Activated CD4-positive, alpha-beta T cell treated with anti-CD3 and anti-CD28 coated beads, Interleukin-2, amount 50 U/mL, for 24 hours (primary cell): Measurements from ENCODE around the gene OAS1.

Source experiments
- DNase-seq, 2 donors: peaks; one replicate each; pipeline ENCODE4 v3.0.0-alpha.2; 2020; ENCODE audit warnings: low read depth in 1 of 2, low spot score in 1 of 2

OAS1 gene

DNA sequence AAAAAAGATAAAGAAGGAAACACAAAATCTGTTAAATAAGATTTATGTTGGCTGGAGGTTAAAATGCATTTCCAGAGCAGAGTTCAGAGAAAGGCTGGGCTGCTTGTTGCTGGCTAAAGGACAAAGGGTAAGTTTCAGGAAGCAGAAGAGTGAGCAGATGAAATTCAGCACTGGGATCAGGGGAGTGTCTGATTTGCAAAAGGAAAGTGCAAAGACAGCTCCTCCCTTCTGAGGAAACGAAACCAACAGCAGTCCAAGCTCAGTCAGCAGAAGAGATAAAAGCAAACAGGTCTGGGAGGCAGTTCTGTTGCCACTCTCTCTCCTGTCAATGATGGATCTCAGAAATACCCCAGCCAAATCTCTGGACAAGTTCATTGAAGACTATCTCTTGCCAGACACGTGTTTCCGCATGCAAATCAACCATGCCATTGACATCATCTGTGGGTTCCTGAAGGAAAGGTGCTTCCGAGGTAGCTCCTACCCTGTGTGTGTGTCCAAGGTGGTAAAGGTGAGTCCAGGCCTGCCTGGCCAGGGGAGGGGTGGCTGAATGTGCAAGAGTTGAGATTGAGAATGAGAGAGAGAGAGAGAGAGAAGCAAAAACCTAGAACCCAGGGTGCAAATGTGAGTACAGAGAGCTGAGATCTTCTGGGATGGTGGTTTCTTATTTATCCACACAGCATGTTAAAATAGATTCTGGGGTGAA, at the start of gene OAS1:
TSS of gene OAS1 (plus strand) at position 251 of the 703 bp plus-strand sequence. CDS start at position 329, 78 bp downstream.
- peak in 1 of 2 donors; percentile 32 for DNase-seq

DNA sequence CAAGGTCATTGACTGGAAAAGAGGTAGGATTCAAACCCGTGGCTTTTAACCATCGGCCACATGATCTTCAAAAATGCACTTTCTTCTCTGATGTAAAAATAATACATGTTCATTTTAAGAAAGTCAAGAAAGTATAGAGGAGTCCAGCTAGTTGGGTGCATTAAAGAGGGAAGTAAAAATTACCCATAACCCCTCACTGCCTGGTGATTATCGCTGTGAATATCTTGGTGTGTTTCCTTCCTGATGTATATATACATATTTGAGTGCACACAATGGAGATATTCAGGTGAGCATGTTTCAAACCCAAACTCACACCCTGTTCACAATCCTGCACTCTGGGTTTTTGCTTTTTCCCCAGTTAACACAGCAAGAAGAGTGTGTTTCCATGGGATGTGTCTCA, 47.5 kb upstream of the OAS1 start:
- DNase-seq: no peak

DNA sequence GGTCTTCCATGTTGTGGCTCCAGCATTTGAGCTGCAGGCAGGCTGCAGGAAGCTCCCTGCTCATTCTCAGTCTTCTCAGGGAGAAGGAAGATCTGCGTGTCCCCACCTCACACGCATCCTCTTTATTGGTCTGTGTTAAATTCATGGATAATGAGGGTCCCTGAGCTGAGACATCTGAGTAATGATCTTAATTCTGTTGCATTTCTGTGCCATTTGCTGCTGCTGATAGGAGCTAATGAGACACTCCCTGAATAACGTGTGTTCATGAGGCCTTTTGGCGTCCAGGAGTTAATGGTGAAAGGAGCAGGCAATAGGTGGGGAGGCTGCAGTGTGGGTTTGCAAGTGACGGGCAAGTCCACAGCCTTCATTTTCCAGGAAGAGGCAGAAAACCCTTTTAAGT, 46.6 kb upstream of the OAS1 start:
- no peak for DNase-seq

DNA sequence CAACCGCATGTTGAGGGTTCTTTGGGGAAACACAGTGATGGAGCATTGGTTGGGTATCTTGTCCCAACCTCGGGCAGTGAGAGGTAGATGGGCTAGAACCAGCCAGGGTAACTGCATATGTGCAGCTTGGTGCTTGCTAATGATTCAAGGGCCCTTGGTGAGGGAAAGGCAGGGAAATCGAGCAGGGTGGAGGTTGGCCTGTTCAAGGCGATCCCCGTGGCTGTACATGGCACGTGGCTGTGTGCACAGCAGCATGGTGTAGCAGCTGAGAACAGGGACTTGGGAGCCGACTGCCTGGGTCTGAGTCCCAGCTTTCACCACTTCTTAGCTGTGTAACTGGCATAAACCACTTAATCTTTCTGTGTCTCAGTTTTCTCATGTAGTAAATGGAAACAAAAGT, 45.5 kb upstream of the OAS1 start:
- DNase-seq: no peak

DNA sequence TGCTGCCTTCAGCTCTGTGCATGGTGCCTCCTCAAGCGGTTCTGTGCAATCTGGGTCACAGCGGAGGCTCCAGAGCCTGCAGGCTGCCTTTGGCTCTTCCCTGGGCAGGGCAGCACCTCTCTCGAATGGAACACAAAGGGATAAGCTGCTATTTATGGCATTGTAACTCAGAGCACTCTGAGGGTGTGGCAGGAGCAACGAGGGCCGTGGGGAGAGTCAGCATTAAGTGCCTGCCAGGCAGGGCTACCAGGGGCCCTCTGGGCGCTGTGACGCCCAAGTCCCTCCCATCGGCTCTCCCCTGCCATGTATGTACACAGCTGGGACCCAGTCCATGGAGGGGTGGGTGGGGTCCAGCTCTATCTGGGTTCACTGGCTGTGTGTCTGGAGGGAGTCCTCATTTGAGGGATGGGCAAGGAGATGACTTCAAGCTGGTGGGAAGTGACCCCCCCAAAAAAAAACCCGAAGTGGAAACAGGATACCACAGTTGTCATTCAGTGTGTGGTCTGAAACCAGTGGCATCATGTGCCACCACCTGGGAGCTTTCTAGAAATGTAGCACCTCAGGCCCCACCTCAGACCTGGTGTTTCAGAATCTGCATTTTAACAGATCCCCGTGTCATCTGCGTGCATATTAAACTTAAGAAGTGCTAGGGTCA, 44.0 kb upstream of the OAS1 start:
- no peak for DNase-seq

DNA sequence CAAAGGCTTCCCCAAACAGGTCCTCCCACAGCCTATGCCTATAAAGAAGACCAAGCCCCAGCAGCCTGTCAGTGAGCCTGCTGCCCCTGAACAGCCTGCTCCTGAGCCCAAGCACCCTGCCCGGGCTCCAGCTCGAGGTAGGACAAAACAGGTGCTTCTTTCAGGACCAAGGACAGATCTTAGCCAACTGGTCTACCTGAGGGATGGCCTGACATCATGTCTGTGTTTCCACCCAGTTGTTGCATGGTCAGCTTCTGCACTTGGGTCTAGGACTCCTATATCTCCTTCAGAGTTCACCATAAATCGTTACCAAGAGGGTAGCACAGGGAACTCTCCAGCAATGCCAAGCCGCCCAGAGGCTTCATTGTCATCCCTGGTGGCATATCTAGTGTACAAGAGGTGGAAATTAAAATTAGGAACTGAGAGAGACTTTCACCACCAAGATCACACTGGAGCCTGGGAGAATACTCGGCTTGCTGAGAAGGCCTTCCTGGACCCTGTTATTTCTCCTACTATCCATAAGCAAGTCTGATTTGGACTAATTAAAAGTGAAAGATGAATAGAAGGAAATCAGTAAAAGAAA, 38.2 kb upstream of the OAS1 start:
- no peak for DNase-seq

DNA sequence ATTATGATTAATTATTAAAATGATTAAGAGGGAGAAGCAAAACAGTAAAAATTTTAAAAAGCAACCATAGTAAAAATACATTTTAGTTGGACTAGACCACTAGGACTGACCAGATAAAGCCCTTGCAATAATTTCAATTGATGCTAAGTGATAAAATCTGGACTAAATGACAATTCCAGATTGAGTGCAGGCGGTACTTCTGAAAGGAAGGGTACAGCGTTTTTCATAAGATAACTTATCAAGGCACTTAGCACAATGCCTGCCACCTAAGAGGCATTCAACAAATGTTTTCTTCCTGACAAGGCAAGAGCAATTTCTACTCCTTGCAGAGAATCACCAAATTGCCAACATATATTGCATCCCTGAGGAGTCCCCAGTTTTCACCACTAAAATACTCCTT, 37.7 kb upstream of the OAS1 start:
- no peak for DNase-seq

DNA sequence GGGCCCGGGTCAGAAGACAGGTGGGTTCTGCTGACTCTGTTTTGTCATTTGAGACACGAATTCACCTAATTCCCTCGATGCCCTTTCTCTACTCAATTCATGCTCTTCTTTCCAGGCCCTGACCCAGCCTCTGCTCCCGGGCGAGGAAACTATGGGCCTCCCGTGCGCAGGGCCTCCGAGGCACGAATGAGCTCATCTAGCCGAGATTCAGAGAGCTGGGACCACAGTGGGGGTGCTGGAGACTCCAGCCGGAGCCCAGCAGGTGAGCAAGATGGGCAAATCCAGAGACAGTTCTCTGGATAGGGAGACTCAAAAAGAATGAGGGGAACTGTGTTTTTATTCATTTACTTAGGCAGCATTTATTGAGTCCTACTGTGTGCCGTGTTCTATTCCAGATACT, 37.0 kb upstream of the OAS1 start:
- no peak for DNase-seq

DNA sequence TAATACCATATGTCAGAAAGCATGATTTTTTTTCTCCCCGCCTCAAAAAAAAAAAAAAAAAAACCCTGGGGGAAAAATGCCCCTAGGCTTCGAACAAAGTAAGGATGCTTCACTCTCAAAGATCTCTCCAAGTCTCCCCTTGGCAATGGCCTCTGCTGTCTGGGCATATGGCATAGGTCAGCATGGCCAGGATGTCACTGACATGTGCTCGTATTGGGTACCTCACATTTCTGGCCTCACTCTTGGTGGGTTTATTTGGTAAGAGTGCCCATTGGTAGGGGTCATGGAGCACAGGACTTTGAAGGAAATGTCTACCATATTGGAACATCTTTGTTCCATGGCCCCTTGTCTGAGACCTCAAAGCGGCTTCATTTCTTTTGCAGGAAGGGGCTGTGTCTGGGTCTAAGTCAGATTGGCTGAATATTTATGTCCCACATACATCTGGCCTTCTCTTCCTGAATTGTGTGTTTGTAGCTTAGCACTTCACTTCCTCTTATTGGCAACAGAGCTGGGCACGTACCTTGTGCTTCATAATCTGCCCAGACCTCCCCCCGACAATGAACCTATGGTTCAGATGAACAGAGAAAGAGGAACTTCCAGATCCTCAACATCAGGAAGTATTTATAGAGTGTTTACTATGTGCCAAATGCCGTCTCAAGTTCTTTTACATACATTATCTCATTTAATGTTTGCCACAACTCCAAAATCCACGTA, 36.3 kb upstream of the OAS1 start:
- DNase-seq: no peak

DNA sequence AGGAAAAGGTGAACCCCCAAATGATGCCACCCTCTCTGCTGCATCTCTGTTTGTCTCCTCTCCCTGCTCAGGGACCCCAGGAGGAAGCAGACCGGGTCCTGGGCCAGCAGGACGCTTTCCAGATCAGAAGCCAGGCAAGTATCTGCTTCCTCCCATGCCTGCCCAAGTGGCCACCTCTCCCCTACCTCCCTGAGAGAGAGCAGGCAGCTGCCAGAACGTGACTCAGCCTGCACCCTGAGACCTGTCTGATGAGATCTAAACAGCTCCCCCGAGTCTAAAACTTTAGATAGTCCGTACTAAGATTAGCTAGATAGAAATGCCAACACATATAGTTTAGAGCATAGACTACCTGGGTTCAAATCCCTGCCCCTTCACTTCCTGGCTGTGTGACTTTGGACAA, 31.2 kb upstream of the OAS1 start:
- DNase-seq: no peak

DNA sequence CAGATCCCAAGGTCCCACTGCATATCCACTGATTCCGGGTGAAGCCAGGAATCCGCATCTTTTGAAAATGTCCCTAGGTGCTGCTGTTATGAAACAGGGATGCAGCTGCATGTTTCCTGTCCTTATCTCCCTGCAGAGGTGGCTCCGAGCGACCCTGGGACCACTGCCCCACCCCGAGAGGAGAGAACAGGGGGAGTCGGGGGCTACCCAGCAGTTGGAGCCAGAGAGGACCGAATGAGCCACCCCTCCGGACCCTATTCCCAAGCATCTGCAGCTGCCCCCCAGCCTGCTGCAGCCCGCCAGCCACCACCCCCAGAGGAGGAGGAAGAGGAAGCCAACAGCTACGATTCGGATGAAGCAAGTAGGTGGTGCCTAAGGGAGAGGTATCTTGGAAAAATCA, 30.3 kb upstream of the OAS1 start:
- no peak for DNase-seq

DNA sequence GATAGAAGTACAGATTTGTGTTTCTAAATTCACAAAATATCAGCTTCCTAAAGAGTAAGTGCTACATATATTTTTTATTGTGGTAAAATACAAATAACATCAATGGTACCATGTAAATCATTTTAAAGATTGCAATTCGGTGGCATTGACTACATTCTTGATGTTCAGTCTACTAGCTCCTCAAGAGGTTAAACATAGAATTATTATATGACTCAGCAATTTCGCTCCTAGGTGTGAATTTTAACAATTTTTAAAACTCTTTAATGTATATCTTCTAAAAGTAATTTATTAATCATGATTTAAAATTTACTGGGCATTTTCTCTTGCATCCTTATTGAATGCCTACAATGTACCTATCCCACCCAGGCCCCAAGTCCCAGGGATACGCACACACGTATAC, 29.8 kb upstream of the OAS1 start:
- DNase-seq: no peak

DNA sequence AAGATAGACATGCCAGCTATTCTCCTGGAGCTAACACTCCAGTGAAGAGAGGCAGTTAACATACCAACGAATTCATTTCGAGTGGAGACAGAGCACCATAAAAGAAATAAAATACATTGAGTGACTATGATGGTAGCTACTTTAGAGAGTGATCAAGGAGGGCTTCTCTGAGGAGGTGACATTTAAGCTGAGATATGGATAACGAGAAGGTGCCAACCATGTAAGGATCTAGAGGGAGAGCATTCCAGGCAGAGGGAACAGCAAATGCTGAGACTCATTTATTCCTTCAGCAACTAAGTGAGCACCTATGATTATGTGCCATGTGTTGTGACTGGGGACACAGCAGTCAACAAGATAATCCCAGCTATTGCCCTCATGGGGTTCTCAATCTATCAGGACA, 28.3 kb upstream of the OAS1 start:
- no peak for DNase-seq

DNA sequence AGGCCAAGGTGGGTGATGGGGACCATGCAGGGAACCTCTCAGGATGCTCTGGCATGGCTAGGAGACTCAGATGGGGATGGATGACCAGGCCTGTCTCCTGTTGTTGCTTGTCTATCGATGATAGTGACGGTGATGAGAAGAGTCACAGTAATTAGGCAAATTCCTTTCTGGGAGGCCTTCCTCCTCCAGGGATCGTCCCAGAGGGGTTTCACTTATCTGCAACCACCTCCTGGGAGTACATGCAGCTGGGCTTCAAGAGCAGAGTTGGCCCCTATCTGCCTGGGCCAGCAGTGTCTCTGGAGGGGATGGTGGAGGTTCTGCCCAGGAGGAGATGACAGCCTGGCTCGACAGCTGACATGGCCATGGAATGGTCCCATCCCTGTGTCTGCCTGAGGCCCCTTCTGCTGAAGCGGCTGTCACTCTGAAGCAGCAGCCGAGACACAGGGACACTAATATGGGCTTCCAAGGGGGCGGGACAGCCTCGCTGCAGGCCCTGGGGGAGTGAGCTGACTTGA, 27.5 kb upstream of the OAS1 start:
- no peak for DNase-seq

DNA sequence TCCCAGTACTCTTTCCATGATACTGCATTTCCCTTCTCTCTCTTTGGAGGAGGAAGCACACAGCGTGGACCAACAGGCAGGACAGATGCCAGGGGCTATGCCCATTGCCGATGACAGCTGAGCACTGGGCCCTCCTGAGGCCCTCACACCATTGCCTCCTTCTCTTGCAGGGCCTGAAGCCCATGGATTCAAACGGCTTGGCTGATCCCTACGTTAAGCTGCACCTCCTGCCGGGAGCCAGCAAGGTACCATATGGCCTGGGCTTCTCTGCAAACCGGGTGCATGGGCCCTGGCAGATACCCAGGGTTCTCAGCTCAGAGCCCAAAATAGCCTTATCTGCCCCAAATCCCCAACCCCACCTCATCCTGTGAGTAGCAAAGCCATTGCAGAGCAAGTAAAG, 25.2 kb upstream of the OAS1 start:
- no peak for DNase-seq

DNA sequence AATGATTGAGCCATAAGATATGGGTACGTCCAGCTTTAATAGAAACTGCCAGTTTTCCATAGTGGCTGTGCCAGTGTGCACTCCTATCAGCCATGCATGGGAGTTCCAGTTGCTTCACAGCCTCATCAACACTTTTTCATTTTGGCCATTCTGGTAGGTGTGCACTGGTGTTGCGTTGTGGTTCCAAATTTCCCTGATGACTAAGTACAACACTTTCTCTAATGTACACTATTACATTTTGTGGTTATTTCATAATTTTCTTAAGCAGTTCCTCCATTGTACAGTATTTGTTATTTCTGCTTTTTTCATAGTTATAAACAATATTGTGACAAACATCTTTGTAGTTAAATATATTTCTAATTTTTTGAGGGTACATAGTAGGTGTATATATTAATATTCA, 21.5 kb upstream of the OAS1 start:
- no peak for DNase-seq

DNA sequence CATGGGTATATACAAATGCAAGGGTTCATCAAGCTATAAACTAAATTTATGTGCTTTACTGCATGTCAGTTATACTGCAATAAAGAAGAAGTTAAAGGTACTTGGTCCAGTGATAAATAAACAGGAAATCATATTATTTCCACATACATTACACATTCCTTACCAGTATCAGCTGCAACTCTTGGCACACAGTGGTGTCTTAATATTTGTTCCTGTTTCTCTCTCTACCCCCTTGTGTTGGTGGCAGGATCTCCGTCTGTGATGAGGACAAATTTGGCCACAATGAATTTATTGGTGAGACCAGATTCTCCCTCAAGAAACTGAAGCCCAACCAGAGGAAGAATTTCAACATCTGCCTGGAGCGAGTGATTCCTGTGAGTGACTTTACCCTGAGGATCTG, 19.2 kb upstream of the OAS1 start:
- no peak for DNase-seq

DNA sequence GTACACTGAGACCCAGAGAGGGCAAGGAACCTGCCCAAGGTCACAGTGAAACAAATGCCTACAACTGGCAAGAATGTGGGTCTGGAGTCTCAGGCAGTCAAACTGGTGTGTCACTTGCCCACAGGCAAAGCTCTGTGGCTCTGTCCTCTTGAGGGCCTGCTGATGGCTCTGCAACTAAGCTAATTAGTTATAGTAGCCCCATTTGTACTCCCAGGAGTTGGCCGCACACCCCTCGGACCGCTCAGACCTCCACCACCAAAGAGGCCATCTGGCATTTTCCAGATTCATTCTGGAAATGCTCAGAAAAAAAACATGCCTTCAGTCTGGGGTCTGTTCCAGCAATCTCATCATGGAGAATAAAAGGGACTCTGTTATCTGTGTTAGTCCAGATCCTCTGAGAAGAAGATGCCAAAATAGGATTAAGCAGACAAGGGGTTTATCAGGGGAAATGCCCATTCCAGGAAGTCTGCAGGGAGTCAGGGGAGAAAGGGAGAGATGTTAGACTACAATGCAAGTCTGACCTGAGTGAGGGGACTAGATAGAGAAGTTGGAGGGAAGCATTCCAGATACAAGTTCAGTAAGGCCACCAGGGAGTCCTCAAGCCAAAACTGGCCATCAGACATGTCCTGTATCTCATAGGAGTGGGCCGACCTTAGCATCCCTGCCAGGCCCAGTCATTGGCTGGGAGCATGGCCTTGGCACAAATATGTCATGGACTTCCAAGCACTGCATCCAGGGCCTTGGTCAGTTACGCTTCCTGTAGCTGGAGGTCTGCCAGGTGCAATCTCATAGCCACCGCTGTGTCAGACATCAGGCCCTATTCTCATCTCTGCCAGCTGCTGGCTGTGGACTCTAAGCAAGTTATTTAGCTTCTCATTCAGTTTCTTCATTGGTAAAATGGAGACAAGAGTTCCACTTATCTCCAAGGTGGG, 15.4 kb upstream of the OAS1 start:
- no peak for DNase-seq

DNA sequence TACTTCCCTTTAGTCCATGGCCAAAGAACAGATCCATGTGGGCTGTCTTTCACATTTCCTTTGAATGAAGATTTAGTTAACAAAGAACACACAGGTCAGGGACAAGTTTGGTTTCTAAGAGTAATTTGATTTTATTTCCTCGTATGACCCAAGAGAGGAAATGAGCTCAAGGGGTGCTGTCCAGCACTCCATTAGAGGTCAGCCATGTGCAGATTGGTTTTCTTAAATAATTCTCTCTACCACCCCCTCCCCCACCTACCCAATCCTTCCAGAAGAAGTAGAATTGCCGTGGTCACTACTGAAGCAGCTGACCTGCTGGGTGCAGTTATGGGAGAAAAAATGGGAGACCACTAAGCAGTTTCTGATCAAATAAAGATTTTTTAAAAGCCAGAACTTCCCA, 13.9 kb upstream of the OAS1 start:
- no peak for DNase-seq

DNA sequence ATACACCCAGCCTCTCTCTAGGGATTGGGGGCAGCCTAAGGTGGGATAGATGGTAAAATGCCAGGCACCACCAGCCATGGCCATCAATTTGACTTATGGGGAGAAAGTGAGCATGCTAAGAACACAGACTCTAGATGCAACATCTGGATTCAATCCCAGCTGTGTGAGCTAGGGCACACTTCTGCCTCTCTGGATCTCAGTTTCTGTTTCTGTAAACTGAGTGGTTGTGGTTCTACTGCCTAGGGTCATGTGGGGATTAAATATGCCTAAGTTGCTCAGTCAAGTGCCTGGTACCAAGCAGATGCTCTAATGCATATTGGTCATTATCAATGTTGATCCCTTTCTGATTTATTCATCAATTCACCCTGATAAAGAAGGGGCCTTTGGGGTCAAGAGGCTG, 12.6 kb upstream of the OAS1 start:
- DNase-seq: no peak

DNA sequence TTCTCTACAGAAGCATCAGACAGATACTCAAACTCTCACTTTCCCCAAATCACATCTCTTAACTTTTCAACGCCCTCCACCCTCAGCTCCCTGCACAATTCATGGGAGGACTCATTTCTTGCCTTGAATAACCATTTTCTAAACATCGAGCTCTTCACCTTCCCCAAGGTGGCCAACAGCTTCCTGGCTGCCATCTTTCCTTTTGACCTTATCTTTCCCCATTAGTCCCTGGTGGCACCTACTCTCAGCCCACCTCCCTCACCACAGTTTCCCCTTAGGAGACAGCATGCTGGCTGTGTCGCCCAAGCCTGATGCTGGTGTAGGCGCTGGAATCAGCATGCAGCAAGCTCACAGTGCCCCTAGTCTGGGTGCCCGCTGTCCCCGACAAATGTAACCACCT, 8.4 kb upstream of the OAS1 start:
- no peak for DNase-seq
